NCI-H1436 treated with DMSO at 0.1 percent for 48 hours (cell line): ENCODE measurements around the gene LCP2.

Source experiments
- DNase-seq: peaks from one replicate; lab custom pipeline; 2025; lab: John Stamatoyannopoulos, UW

Gene LCP2

DNA sequence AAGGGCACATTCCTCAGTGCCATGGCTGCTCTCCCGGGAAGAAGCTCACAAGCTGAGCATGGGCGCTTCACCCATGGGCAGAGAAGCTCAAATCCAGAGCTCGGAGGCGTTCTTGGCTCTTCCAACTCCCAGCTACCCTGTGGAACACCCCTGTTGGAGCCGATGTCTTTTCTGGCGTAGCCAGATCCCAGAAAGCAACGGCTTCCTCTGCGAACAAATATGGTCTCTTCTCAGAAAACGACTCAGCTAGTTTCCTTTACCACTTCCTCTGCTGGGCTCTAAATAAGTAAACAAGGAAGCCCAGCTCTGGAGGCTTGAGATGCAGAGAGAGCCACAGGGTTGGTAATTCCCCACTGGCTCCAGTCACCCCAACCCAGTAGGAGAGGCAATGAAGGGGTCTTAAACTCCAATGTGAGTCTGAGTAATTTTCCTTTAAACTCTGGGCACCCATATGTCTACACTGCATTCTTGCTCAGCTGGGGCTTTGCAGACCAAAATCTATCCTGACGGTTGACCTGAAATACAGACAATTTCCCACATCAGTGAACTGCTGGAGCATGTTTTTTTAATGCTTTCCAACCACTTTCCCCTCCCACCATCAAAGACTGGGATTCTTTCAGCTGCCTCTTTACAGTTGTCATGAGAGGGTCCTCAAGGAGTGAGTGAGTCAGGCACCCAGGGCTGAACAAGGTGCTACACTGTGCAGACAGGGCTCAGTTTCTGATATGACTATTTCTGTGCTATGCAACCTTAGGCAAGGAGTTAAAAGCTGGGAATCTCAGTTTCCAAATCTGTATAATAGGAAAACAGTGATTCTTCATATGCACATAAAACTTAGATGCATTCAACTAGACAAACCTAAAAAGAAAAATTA lies at the start of gene LCP2:
Gene LCP2, minus strand, starts transcription at position 189 of the 874 bp plus-strand sequence. Its CDS starts 166 bp downstream, at position 23.
- DNase-seq = no peak

DNA sequence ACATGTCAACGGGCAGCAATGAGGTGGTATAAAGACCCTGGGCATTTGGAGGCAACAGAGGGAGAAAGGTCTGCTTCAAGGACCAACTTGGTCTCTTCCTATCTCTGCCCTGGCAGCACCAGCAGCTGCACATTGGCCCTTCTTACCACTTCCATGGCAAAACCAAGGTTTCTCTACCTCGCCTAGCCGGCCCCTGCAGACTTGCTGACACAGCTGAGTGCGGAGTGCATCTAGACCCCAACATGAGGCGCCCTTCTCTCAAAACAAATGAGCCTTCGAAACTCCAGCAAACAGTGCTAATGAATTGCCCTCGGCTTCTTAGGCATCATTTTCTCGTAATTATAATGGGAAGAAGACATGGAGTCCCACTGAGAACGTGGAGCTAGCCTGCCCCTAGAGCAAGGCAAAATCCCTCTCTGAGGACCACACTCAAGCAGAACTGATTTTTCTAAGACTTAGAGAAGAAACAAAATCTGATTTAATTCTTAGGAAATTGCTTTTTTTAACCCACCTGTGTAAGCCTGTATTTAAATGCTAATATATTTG lies 49.5 kb upstream of the LCP2 start:
- no peak for DNase-seq

DNA sequence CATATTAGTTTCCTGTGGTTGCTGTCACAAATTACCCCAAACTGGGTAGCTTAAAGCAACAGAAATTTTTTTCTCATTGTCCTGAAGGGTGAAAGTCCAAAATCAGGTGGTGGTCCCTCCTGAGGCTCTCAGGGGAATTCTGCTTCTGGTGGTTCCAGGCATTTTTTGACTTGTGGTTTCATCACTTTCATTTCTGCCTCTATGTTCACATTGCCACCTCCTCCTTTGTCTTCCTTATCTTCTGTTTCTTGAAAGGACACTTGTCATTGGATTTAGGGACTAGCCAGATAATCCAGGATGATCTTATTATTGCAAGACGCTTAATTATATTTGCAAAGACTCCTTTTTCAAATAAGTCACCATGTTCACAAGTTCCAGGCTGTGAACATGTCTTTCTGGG lies 48.4 kb upstream of the LCP2 start:
- no peak for DNase-seq

DNA sequence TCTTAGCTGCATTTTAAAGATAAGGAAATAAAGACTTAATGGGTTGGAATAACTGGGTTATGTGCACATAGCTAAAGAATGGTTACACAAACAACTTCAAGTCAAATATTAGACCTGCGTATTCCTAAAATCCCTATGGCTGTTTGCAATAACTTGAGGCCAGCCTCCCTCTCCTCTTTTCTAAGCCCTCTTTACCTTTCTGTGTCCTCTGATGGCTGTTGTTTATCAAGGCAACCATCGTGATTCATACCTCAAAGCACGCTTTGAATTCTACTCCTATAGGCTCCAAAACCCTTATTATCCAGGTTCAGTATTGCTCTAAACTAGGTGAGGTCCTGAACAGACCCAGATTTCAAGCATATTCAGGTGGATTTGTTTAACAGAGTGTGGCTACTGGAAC lies 45.6 kb upstream of the LCP2 start:
- no peak for DNase-seq

DNA sequence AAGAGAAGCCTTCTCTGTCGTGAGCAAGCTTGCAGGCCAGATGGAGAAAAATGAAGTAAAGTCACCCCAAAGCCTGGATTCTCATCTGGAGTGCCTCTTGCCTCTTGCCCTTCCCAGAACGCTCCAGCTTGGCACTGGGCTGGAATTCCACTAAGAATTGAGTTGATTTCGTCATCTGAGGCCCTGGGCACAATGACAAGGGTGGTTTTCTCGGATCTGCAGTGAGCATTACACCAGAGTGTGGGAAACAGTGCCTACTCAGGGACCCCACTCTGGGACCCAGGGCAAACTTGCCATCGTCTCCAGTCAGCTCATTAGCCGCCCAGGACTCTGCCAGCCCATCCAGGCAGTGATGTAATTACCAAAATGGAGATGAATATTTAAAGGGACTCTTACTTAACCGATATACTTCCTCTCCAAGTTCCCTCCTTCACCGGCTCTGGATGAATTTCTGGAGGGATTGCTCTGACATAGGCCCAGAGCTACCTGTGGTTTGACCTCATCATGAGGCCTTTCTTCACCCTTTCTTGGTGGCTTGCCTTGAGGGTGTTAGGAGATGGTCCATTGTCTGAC lies 44.7 kb upstream of the LCP2 start:
- DNase-seq = no peak

DNA sequence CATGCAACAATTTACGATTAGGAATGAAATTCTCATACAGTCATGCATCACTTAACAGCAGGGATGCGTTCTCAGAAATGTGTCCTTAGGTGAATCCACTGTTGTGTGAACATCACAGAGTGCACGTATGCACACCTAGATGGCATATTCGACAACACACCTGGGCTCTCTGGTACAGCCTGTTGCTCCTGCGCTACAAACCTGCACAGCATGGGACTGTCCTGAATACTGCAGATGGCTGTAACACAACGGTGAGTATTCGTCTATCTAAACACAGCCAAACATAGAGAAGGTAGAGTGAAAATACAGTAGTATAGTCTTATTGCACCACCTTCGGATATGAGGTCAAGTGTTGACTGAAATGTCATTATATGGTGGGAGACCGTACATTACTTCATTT lies 44.0 kb upstream of the LCP2 start:
- no peak for DNase-seq

DNA sequence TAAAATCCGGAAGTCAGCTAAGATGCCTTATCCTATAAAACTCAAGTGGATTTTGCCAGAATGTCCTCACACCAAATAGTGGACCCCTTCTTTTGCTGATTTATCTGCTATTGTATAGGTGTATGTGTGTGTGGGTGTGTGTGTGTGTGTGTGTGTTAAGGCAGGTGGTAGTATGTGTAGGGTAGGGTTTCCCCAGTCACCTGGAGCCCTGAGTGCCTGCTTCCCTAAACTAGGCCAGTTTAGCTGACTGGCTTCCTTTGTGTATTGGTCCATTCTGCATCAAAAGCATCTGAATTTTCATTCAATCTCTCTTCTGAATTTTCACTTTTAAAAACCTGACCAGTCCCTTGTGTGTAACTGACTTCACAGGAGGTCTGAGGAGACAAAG lies 42.2 kb upstream of the LCP2 start:
- no peak for DNase-seq

DNA sequence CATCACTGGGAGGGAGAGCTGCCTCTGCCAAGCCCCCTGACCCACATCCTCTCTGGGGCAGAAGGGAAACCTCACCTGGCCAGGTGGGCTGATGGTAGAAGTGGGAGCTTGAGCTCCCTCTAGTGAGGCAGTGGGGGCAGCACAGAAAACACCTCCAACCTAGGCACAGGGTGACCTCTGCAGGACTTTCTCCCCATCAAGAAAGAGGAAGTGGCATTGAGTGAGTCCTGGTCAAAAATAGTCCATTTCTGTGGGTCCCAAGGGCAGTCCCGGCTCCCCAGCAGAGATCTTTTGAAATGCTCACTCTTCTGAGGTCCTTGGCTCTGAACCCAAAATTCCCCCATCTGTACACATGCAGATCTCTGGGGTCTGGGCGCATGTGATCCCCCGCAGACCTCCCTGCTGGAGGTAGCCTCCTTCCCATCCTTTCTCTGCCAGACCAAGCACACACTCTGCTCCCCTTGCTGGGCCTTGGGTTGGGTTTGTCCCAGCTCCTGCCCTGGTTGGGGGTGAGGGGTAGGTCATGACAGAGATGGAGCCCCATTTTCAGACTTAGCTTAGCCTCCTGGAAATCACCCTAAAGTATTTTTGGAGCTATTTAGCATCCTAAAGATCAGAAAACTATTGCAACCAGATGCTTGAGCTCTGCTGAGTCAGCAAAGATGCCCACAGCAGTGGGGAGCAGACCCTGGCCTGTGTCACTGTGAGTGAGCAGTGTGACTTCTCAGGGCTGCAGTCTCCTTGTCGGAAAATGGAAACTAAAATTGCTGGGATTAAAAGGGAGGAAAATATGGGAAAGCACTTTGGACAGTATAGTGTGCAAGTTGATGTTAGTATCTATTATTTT lies 41.6 kb upstream of the LCP2 start:
- DNase-seq = no peak

DNA sequence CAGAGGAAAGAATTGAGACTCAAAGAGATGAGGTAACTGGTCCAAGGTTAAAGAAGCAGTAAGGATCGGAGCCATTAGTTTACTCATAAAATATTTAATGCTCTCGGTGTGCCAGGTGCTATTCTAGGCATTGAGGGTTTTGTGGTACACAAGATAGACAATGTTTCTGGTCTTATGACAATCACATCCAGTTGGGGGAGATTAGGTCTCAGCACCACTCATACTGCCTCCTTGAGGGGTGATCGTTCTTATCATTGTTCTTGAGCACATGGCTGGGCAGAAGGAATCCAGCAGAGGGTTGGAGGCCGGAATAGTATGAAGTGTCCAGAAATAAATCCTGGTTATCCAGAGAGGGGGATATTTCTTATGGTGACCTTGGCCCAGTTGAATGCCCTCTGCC lies 40.7 kb upstream of the LCP2 start:
- DNase-seq = no peak

DNA sequence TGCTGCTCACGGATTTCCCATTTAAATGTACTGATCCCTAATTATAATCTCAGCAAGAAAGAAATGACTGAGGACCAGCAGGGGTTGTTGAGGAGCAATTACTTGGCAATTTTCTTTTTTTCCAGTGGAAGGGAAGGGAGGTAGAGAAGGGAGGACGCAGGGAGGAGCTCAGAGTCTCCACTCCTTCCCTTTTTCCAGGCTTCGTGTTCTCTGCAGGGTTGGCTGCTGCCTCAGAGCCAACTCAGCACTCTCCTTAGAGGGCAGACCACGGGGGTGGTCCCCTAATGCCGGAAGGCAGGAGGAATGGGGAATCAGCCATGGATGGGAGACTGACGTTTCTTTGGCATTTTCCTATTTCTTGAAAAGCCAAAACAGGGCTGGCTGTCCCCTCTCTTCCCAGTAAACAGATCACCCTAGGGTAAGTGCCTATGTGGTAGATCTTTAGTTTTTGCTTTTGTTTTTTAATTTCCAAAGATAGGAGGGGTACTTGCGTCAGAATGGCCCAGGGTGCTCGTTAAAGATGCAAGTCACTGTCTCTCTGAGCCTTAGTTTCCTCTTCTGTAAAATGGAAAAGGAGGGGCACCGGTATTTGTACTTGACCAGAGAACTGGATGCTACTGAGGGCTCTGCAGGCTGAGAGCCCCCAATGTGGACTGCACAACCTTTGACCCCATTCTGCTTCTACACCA lies 39.6 kb upstream of the LCP2 start:
- DNase-seq = no peak

DNA sequence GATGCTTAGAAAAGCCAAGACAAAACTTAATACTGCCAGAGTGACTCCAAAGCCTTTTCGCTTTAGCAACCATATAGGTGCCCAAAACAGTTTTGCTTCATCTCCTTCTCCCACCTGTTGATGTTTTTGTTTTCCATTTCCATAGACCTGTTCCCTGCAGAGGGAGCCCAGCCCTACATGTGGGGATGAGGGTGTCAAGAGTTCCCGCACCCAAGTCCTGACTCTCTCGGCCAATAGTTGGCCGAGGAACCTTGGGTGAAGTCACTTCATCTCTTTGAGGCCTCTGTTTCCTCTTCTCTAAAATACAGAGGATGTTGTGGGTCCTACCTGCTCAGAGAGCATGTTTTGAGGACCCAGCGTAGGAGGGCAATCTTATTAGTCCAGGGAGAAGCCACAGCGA lies 38.5 kb upstream of the LCP2 start:
- DNase-seq = no peak

DNA sequence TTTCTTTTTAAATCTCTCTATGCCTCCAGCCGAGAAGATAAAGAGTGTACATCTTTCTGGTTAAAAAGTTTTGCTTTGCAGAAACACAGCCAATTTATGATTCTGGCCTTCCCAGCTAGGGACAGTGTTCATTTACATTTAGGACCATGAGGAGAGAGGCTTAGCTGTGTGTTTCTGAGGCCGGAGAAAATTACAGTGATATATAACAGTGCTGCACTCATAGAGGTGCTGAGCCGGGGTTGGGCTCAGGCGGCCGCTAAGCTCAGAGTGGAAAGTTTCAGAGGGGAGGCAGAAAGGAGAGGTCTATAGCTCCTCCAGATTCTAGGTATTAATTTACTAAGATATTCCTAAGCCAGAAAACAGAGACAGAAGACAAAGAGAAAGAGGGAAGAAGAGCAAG lies 37.0 kb upstream of the LCP2 start:
- DNase-seq = no peak

DNA sequence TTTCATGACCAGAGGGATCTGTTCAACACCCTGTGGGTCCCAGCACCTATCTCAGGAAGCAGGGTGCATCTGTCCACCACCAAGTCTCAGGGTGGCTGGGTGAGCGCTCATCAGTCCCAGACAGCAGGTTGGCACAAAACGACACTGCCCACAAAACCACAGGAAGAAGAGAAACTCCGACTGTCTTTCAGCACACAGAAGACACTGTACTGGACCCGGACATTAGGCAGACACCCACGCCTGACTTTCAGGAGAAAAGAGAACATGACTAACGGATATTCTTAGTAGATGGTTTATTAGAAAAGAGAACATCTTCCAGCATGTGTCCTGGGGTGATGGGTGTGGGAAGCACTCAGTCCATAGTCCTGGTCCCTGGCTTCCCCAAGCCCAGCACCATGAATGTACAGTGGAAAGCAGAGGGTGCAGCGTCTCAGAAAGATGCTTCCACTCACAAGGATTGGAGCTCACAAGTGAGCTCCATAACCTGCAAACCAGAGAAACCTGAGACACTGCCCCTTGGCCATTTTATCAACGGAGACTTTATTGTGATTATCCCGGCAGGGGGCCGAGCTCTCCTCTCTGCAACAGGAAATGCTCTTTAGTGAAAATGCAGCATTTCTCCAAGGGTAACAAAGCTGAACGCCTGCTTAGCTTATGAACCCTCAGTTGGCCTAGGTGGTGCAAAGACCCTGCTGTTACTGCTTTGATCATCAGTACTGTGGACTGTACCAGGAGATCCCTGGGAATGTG lies 35.8 kb upstream of the LCP2 start:
- DNase-seq = no peak

DNA sequence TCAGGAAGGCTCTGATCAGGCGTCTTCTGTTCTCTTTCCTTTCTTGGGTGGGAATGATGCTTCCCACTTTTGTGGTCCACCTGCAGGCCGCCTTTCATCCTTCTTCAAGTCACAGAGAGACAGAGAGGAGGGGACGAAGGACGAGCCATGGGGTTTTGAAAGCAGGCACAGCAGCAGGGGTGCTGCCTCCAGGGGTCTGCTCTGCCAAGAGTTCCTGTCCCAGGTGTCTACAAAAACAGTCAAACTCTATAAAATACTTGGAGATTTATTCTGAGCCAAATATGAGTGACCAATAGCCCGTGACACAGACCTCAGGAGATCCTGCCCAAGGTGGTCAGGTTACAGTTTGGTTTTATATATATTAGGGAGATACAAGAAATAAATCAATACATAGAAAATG lies 34.5 kb upstream of the LCP2 start:
- DNase-seq = no peak

DNA sequence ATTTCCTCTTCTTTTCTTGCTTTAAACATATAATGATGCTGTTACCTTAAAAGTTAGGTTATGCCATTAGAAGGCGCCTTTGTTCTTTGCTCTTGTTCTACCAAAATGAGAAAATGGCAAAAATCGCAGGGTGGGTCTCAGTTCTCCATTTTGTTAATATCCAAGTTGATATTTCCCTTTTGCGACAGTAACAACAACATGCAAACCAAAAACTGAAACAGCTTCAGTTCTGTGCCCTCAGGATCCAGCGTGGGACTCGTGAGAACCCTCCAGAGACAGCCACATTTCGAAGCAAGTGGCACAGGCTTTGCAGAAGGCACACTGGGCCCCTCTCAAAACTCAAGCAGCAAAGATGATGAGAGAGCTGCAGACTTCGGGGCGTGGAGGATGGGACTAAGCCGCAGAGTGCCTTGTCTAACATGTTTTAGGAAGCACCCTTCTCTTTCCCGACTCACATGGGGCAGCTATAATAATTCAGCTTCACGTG lies 33.0 kb upstream of the LCP2 start:
- DNase-seq = no peak

DNA sequence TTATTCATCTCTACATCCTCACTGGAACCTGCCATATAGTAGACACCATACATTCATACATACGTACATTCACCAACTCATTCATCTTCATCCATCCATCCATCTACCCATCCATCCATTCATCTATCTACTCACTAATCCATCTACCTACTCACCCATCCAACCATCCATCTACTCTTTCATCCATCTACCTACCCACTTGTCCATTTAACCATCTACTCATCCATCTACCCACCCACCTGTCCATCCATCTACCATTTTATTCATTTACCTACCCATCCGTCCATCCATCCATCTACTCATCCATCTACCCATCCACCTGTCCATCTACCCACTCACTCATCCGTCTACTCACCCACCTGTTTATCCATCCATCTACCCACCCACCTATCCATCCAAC lies 31.9 kb upstream of the LCP2 start:
- no peak for DNase-seq

DNA sequence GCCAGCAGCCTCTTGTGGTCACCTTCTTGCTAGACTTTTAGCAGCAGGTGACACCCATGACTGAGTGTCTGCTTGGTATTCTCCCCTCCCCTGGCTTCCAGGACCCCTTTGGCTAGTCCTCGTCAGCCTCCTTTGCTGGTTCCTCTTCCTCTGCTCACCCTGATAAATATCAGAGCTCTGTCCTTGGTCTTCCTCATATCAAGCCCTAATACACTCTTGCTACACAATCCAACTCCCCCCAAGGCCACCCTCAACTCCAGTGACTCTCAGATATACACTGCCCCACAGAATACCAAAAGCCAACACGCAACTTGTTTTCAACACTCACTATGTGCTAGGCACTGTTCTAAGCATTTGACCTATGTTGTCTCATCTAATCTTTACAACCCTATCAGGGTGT lies 30.3 kb upstream of the LCP2 start:
- no peak for DNase-seq

DNA sequence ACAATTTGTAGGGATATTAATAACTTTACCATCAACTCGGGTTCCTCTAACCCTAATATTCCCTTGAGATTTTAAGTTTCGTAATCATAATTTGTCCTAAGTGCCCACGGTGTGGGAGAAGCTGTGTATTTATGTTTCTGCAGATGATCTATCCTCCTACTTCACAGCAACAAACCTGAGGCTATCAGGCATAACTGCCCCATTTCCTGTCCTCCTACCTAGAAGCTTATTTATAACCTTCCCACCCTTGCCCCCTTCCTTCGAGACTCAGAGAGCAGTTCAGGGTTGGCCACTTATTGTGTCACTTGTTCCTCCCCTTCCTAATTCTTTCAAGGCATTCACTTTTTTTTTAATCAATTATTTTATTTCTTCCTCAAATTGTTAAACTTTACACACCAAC lies 29.6 kb upstream of the LCP2 start:
- DNase-seq = no peak

DNA sequence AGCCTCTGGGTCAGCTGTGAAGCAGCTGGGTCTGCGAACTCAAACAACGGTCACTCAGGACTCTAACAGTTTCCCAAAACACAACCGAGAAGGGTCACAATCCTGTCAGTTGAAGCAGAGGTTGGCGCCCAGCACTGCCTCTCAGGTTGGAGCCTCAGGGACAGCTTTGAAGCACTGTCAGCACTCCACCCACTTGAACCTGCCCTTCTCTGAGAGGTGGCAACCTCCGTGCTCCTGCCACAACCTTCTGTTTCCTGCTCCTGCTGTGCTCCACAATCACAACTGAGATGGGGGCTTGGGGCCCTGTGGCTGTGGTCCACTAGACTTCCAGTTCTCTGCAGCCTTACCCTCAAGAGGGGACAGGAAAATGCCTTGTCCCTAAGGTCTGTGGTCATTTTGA lies 21.7 kb upstream of the LCP2 start:
- DNase-seq = no peak

DNA sequence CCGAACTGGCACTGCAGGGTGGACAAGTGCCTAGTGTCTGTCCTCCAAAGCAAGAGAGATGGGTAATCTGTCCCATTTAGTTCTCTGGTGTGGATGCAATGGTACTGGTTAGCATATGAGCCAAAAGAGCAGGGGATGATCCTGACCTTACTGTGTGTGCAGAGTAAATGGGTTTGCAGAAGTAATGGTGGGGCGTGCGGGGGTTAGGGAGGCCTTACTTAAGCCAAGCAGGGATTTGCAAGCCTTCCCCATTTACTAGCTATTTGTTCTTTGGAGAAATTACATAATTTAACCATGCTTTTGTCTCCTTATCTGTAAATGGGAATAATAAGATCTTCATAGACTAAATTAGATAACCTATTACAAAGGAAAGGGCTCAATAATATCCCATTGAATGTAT lies 19.9 kb upstream of the LCP2 start:
- no peak for DNase-seq

DNA sequence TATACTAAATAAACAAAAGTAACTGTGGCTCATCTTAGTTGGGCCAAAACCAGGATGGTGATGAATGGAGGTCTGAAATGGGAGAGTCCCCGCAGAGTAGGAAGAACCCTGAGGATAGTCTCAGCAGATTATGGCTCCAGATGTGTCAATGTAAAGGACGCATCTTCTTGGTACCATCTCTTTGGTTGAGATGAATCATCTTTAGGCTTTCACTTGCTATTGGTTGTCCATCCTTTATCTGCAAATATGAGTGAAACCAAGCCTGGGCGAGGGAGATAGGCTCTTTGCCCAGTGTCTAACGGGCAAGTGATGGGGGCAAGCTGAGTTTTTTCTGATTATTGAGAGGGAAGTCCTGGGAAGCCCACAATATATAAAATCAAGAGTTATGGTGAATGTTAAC lies 19.4 kb upstream of the LCP2 start:
- no peak for DNase-seq
